Measurements from ENCODE around the gene C1QTNF12.

The C1QTNF12 gene

DNA sequence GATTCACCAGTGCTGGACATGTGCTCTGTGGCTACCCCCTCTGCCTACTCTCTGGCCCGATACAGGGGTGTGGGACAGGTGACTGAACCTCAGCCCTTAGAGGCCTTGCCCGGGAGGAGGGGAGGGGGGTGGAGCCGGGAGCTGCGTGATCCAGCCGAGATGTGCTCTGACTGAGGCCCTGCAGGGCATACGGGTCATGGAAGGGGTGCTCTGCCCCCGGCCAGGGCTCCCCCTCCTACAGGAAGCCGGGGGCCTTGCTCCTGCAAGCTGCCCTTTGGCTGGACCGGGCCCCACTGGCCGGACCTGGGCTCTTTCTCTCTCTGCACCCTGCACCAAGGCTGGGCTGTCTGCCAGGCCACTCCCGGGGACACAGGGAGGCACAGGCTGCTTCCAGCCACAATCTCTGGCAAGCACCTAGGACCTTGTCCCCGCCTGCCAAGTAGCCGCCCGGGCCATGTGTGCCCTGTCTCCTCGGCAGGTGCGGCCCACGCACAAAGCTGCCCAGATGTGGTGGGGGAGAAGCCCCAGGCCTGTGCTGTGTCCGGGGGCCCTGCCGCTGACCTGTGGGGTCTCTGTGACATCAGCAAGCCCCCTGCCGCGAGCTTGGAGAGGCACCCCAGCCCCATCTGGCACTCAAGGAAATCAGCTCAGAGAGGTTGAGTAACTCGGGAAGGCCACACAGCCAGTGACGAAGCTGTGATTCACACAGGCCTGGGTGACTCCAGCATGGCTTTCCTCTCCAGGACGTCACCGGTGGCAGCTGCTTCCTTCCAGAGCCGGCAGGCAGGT, 35.2 kb upstream of the C1QTNF12 start:
- no peak for DNase-seq

DNA sequence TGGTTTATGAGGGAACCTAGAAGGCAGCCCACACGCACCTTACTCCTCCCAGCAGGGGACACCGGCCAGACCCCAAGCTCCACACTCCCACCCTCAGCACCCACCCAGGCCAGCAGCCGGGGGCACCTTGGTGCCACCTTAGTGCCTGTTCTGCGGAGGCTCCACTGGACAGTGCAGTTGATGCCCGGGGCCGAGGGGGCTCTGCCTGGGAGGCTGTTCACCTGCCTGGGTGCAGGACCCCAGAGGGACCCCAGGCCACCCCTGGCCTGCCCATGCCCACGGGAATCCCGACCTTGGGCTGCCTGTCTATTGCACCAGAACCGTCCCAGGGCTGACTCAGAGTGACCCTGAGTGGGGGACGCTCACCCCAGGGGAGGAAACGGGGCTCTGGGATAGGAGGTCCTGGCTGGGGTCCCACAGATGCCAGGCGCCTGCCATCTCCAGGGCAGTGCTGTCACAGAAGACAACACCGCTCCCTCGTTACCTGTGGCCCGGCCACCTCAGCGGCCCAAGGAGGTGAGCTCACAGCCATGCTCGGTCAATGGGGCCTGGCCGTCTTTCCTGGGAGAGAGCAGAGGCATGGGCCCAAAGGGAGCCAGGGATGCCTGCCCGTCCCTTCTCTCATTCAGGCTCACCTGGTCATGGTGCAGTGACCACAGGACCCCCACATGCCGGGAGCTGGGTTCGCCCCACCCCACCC, 34.4 kb upstream of the C1QTNF12 start:
- no peak for DNase-seq

DNA sequence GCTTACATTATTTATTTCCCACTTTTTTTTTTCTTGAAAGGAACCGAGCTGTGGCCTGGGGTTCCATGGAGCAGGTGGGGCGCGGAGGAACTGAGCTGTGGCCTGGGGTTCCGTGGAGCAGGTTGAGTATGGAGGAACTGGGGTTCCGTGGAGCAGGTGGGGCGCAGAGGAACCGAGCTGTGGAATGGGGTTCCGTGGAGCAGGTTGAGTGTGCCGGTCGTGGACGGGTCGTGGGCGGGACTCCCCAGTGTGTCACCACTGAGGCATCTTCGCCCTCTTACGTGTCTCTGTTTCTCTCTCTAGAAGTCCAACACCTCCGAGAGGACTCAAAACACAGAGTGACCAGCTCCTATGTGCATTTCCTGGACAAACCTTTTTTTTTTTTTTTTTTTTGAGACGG, 32.5 kb upstream of the C1QTNF12 start:
- no peak for DNase-seq

DNA sequence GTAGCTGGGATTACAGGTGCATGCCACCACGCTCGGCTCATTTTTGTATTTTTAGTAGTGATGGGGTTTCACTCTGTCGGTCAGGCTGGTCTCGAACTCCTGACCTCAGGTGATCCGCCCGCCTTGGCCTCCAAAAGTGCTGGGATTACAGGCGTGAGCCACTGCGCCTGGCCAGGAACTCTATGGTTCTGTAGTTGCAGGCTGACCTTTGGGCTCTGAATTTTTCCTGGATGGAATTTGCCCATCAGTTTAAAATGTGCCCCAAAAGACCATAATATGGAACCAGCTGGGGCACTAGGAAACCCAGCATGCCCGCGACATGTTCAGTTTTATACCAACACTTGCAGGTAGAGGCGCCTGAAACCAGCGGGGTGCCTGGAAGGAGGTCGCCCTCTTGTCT, 32.1 kb upstream of the C1QTNF12 start:
- no peak for DNase-seq

DNA sequence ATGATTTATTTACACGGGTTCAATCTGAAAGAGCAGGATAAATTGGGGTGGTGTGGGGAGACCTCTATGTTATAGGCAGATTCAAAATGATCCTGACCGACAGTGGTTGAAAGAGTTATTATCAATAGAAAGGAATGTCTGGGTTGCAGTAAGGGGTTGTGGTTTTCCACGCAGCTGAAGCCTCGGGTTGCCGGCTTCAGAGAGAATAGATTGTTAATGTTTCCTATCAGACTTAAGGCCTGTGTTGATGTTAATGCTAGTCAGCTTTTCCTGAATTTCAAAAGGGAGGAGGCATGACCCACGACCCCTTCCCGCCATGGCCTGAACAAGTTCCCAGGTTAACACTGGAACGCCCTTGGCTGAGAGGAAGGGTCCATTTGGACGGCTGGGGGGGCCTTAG, 29.3 kb upstream of the C1QTNF12 start:
- DNase-seq = no peak

DNA sequence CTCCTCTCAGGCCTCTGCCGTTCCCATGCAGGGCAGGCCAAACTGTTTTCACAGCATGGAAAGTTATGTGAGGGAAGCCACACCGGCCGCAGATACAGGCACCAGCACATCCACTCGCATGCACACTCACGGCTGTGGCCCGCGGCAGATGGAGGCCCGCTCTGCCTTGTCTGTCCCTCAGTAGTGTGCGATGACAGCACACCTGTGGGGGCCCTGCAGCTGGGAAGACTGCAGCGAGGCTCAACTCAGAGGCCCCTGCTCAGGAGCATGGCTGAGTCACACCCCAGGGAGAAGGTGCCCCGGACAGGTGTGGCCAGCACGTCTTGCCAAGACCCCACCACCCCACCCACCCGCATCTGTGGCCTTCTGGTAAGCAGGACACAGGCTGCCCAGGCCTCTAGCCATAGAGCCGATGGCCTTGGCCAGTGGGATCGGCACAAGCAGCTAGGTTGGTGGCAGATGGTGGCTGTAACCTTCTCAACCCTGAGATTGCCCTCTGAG, 28.5 kb upstream of the C1QTNF12 start:
- DNase-seq = no peak

DNA sequence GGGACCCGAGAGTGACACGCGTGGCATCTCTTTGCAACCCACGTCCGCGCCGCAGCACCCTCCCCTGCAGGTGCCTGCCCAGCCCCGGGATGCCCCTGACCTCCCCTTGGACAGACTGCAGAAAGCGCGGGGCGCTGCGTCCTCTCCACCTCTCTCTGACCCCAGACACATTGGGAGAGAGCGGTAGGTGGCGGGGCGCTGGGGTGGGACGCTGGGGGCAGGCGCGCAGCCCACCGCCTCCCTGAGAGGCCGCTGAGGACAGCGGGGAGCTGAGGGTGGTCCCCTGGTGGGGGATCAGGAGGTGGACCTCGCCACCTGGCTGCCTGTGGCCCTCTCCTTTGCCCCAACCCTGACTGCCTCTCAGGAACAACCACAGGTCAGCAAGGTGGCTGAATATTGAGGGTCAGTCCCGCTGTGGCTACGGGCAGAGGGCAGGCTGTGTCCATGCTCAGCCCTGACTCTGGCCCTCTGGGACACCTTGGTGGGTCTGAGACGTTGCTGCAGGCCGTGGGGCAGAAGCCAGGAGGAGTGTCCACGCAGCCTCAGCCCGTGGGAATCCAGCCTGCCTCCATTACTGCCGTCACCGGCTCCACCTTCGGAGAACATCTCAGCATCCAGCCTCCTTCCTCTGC, 27.9 kb upstream of the C1QTNF12 start:
- no peak for DNase-seq

DNA sequence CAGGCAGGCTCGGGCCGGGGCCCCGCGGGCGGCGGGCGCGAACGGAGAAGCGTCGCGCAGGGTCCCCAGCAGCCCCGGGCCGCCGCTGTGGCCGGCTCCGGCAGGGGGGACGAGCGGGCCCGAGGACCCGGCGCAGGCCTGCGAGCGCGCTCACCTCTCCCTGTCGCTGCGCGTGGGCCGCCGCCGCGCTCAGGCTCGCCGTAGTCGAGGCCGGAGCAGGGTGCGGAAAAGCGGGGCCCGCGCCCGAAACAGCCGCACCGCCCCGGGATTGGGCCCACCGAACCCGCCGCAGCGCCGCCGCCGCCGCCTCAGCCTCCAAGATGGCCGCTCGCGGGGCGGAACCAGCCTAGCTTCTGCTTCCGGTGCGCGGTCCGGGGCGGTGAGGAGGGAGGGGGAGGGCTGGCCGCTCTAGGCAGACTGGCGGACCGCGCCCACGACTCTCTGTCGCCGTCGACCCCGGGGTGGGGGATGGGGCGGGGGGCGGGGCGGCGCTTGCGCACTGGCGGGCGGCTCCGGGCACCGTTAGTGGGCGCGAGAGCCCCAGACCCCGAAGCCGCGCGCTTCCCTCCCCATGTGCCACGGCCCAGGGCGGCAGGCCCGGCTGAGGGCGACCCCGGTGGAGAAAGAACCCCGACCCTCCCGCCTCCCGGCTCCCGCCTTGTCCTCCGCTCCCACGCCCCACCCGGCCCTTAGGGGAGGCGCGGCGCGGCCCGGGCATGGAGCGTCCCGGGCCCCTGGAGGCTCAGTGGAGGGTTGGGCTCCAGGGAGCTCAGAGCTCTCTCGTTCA, 27.2 kb upstream of the C1QTNF12 start, which contains the start of gene UBE2J2:
Gene UBE2J2, minus strand, starts transcription at position 343 of the 787 bp plus-strand sequence. CDS start 5,862 bp downstream, outside the sequence.
- peak; percentile 55 for DNase-seq

DNA sequence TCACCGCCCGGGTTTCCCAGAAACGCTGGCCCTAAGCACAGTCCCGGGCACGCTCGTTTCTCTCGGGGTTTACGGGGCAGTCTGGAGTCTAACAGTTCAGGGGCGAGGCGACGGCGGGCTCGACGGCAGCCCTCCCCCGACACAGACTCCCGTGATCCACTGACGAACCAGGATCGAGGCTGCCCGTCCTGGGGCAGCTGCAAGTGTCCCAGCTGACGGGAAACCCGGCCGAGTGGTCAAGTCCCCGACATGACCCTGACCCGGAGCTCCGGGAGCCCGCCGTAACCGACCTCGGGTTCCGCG, 26.6 kb upstream of the C1QTNF12 start:
- DNase-seq = no peak

DNA sequence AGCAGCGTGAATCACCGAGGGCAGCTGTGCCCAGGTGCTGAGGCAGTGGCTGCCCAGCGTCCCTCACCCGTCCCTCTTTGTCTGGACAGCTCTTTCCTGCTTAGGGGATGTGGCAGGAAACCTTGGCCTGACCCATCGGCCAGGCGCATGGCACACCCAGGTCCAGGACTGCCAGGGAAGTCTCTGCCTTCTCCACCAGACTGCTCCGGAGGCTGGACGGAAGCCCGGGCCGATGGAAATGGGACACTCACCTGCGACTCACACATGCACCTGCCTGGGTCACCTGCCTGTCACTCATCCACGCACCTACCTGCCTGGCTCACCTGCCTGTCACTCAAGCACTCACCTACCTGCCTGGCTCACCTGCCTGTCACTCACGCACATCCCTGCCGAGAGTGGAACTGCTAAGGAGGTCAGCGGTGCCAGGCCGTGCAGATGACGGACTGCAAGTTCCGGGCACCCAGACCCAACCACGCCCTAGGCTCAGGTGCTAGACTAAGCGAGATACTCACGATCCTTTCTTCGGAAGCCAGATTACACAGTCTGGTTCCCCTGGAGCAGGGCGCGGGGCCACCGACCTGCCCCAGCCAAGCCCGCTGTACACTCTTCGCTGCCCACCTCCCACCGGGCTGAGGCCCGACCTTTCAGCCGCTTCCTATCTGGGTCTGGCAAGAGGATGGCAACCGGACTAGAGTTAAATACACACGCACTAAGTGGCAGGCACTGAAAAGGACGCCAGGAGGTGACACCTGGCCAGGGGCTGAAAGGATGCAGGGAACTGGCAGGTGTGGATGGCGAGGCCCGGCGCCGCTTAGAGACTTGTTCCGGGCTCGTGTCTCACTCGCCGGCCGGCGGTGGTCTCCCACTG, 26.1 kb upstream of the C1QTNF12 start:
- no peak for DNase-seq

DNA sequence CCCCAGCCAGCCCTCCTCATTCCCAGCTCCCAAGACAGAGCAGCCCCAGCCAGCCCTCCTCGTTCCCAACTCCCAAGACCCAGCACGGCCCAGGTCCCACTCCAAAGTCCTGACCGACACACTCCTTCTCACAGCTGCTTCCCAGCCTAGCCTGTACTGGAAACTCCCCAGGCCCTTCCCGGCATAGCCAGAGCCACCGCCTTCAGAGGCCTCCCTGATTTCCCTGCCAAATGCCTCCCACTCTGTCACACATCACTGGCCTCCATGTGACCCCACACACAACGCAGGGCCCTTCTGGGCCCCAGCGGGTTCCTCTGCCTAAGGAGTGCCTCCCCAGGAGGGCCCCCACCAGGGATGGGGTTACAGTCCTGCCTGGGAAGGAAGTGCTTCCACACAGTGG, 24.3 kb upstream of the C1QTNF12 start:
- no peak for DNase-seq

DNA sequence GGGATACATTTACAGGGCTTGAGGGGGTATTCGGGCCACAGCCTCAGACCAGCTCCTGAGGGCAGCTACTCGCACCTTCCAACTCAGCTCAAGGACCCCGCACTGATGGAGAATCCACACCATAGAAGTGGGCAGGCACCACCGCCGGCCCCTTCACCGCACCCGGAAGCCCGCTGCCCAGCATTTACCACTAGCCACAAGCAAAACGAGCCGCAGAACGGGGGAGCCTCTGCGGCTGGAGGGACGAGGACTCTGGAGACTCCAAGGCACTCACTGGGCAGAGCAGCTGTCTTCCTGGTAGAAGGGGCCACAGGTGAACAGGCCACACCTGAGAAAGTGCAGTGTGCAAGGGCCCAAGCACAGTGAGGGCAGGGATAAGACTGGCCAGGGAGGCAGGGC, 21.8 kb upstream of the C1QTNF12 start:
- DNase-seq = no peak

DNA sequence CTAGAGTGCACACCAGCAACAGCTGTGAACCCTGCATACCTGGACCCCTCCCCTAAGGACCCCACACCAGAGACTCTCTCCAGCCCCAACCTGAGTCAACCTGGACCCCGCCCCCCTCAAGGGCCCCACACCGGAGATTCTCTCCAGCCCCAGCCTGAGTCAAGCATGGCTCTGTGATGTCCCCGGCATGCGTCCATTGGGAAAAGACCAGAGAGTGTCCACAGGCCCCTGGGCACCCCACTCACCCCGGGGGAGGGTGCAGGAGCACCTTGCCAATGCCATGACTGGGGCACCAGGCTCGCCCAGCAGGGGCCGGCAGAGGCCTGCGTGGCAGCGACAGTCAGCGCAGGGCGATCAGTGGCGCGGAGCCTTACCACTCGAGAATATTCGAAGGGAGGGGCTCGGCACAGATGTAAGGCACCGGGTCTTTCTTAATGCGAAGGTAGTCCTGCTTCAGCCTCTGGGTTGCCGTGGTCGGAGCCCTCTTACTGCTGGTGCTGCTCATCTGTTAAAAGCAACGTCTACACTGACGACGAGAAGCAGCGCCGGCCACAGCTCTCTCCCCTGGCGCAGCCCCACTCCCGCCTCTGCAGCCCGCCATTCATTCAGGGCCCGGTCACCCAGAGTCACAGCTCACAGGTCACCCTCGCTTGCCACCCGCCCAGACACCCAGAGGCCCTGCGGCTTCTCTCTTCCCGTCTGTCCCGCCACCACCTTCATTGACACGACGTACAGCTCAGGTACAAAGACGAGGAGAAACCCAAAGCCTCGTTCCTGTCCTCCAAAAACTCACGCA, 21.2 kb upstream of the C1QTNF12 start:
- no peak for DNase-seq

DNA sequence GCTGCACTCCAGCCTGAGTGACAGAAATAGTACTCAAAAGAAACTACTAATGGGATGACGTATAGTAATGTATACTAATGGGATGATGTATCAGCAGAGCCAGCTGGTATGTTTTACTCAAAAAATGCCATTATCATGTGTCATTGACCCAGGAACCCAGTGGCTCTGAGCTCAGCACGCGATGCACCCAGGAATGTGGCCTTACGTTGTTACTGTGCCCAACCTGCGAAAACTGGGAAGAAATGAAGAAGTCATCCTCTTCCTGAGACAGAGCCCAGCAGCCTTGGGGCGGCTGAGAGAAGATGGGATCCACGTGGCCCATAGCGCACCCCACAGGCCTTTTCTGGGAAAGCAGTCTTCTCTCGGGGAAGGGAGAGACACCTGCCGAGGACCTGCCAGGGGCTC, 18.3 kb upstream of the C1QTNF12 start:
- DNase-seq = no peak

DNA sequence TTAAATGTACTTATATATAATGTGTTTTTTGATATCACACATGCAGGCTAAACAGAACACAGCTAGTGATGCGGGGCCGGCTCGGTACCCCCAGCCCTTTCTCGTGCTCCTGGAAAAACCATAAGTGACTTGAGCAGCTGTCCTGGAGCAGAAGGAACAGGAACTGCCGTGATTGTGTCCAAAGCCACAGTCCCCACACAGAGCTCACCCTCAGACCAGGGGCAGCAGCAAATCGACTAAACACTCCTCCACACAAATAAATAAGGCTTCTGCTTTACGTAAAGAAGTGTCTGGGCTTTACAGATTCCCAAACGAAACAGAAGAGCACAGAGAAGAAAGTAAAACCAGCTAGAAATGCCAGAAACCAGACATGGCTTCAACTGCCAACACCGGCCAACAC, 17.5 kb upstream of the C1QTNF12 start:
- no peak for DNase-seq

DNA sequence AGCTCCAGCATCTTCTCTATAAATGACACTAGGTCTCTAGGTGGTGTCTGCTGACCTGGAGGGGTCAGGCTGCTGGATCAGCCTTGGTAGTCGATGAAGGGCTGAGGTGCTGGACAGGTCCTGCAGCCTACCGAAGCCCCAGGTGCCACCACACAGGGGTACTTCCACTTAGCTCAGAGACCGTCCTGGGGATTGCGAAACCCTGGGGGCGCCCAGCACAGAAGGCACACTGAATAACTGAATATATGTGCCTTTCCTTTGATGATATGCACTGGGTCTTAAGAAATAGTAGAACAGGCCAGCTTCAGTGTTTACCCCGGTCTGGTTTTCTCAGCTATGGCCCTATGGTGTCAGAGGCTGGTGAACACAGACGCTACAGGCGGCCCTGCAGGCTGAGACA, 16.2 kb upstream of the C1QTNF12 start:
- DNase-seq = no peak

DNA sequence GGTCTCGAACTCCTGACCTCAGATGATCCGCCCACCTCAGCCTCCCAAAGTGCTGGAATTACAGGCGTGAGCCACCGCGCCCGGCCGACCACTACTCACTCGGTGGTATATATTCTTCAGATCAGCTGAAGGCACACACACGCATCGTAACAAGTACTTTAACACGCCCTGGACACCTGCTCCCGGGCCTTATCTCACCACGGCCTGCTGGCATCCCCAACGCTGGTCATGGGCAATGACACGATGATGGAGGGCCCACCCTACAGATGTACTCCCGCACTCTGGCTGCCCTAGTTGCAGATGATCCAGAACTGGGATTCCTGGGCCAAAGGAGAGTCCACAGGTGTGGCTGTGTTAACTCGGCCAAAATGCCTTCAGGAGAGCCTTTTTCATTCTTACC, 15.5 kb upstream of the C1QTNF12 start:
- DNase-seq = no peak

DNA sequence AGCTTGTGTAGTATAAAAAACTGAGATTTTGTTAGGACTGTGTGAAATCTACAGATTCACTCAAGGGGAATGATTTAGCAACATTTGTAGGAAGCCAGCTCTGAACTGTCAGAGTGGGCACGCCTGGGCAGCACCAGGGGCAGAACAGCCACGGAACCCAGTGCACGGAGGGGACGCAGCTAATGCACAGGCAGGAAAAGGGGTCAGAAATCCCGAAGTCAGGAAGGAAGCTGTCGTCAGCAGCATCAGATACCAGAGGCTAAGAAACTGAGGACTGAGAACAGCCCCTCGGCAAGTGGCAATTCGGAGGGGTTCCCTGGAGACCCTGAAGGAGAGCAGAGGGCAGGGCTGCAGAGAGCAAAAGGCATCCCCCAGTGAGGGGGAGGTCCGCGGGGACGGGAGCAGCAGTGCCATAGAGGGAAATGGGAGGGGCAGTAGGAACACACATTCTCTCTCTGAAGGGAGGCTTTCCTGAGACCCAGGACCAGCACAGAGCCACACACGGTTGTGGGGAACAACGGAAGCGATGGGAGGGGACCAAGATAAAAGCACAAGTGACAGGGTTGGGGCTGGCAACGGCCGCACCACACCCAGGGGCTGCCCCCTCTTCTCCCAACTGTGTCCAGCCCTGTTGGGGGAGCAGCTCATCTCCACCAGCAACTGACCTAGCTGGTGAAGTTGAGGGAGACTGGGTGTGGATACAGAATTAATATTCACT, 14.5 kb upstream of the C1QTNF12 start:
- no peak for DNase-seq

DNA sequence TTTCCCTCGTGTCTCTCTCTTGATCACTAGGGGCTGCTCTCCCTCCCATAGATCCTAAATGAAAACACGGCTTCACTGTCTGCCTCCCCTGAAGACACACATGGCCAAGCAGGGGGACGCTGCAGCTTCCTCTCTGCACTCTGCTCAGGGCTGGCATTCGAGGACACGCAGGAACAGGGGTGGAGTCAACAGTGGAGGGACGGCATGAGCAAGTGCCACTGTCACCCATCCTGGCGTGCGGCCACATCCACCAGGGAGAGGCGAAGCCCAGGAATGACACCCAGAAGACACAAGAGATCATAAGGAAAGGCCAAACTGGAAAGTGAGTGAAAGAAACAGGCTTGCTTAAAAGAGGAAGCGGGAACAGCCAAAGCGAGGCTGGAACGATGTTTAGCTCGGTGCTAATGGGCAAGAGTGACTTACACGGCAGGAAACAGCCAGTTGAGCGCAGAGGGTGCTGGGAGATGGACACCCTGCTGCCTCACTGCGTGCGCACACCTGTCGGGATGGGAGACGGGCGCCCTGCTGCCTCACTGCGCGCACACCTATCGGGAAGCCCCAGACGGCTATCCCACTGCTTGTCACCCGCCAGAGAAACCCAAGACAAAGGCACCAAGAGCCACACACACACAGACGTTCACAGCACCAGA, 13.6 kb upstream of the C1QTNF12 start:
- DNase-seq = no peak

DNA sequence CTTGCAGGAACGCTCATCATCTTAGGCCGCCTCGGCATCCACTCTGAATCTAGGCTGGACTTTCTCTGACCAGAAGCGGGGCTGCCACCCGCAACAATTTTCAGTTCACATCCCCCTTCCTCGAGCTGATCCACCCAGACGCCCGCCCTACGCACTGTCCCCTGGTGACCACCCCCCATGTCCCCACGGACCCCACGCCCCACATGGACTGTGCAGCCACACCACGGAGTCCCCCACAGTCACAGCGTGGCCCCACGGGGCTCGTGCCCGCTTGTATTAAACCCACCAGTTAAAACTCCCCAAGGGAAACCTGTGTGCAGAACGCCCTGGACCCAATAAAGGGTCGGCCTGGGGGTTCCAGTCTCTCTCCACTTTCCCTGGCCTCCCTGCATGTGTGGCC, 13.0 kb upstream of the C1QTNF12 start:
- no peak for DNase-seq

Data from NCI-H1694 treated with DMSO at 0.1 percent for 48 hours (cell line).